ENCODE data around the gene GLRX3.

GLRX3 gene

DNA sequence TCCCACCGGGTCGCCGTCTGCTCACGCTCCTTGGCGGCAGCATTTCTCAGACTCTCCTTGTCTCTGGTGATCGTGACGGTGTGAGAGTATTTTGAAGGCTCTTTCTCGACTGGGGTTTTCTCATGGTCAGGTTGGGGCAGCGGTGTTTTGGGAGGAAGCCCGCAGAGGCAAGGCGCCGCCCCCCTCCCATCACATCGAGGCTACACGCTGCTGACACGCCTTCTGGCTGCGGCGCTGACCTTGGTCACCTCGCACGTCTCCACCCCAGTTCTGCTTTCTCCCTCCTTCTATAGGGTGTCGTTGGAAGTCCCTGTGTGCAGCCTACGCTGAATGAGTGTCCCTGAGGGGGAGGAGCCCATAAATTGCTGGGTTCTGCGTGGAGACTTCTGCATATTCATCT is 55.2 kb downstream of the GLRX3 start:
- H3K27ac ChIP-seq (ENCODE audit: low read length, poor library complexity, severe bottlenecking): no peak overlapping the region
- H2AK5ac ChIP-seq (ENCODE audit: low read length, severe bottlenecking): no peak overlapping the region
- H3K4me2 ChIP-seq (ENCODE audit: low read length, poor library complexity, severe bottlenecking): no peak overlapping the region
- no peaks in the 10 kb centered on the region for H3K27me3 ChIP-seq (ENCODE audit: control insufficient read depth in 1 of 2, insufficient read depth in 1 of 2, low read length in 2 of 2)
- H3K23ac ChIP-seq (ENCODE audit: low read length in 2 of 2): no peak overlapping the region
- H3K9ac ChIP-seq (ENCODE audit: low read length): no peak overlapping the region
- H4K91ac ChIP-seq (ENCODE audit: low read length): no peak overlapping the region
- H2AFZ ChIP-seq (ENCODE audit: low read depth, low read length): no peak overlapping the region
- no peak overlapping the region for H2BK120ac ChIP-seq (ENCODE audit: low read depth, low read length)
- no peak overlapping the region for H2BK15ac ChIP-seq (ENCODE audit: low read depth, poor library complexity, severe bottlenecking)
- H3K9me3 ChIP-seq (ENCODE audit: control insufficient read depth, low read length): no peaks in the 10 kb centered on the region
- H3K4me3 ChIP-seq (ENCODE audit: insufficient read depth in 1 of 2, low read depth in 1 of 2, low read length in 2 of 2): no peak overlapping the region
- peaks cover 8% of the 10 kb centered on the region for H3K79me1 ChIP-seq (replicated peaks; ENCODE audit: low read length, poor library complexity, severe bottlenecking)
- DNase-seq: no peak
- no peak overlapping the region for H3K14ac ChIP-seq (ENCODE audit: low read length in 2 of 2)
- H3K4ac ChIP-seq (ENCODE audit: low read depth in 1 of 2, low read length in 2 of 2): no peak overlapping the region
- H4K8ac ChIP-seq (ENCODE audit: low read length): no peak overlapping the region
- no peak overlapping the region for H3K18ac ChIP-seq (ENCODE audit: low read depth in 1 of 2, low read length in 2 of 2)
- peak overlapping the region in 1 of 2 experiments; percentile 10 for H2BK12ac ChIP-seq (ENCODE audit: low read length in 2 of 2)
- H3K4me1 ChIP-seq (ENCODE audit: control insufficient read depth, insufficient read depth, low read depth, low read length): peaks cover 22% of the 10 kb centered on the region
- H3K36me3 ChIP-seq (ENCODE audit: control insufficient read depth in 1 of 2, insufficient read depth in 2 of 2, low read depth in 1 of 2, low read length in 2 of 2): peaks cover 21 to 56% of the 10 kb centered on the region in 2 experiments
- 99% methylated on average over 22 of the region's 22 CpGs for WGBS
- H2BK5ac ChIP-seq (ENCODE audit: low read depth, low read length, poor library complexity, severe bottlenecking): no peak overlapping the region

DNA sequence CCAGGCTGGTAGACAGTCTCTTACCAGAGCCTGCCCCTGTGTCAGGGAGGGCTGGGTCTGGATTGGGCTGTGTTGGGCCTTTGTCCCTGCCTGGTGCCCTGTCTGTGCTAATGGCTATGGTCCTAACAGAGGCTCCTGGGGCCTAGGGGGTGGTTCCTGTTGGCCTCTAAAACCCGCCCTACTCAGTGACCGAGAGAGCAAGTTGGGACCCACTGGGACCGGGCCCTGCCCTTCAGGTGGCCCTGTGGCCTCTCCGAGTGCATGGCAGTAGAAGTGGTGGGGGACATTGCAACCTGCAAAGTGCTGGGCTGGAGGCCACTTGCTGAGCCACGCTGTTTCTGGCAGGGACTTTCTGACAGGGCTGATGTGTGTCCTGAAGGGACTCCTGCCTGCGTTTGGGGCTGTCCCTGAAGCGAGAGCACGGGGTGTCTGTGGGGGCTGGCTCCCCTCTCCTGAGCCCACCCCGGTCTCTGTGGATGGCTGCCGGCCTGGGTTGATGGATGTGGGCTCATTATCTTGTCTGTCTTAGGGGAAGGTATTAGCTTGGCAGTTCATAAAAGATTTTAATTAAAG is 56.2 kb downstream of the GLRX3 start:
- Histone ChIP-seq H2BK5ac (ENCODE audit: low read depth, low read length, poor library complexity, severe bottlenecking) (no peak overlapping the region), H2BK120ac (ENCODE audit: low read depth, low read length) (no peak overlapping the region), H4K91ac (ENCODE audit: low read length) (peak overlapping the region; percentile 49), H2AFZ (ENCODE audit: low read depth, low read length) (no peak overlapping the region), H3K4me2 (ENCODE audit: low read length, poor library complexity, severe bottlenecking) (no peak overlapping the region), H3K9me3 (ENCODE audit: control insufficient read depth, low read length) (no peaks in the 10 kb centered on the region), H3K4me3 (ENCODE audit: insufficient read depth in 1 of 2, low read depth in 1 of 2, low read length in 2 of 2) (no peak overlapping the region), H2AK5ac (ENCODE audit: low read length, severe bottlenecking) (no peak overlapping the region), H3K14ac (ENCODE audit: low read length in 2 of 2) (no peak overlapping the region), H3K4ac (ENCODE audit: low read depth in 1 of 2, low read length in 2 of 2) (no peak overlapping the region), H3K79me1 (replicated peaks; ENCODE audit: low read length, poor library complexity, severe bottlenecking) (peaks cover 5% of the 10 kb centered on the region), H3K36me3 (ENCODE audit: control insufficient read depth in 1 of 2, insufficient read depth in 2 of 2, low read depth in 1 of 2, low read length in 2 of 2) (peaks cover 16 to 55% of the 10 kb centered on the region in 2 experiments), H3K23ac (ENCODE audit: low read length in 2 of 2) (no peak overlapping the region), H3K9ac (ENCODE audit: low read length) (no peak overlapping the region), H2BK15ac (ENCODE audit: low read depth, poor library complexity, severe bottlenecking) (no peak overlapping the region), H3K27ac (ENCODE audit: low read length, poor library complexity, severe bottlenecking) (no peak overlapping the region), H3K27me3 (ENCODE audit: control insufficient read depth in 1 of 2, insufficient read depth in 1 of 2, low read length in 2 of 2) (no peaks in the 10 kb centered on the region), H3K4me1 (ENCODE audit: control insufficient read depth, insufficient read depth, low read depth, low read length) (peaks cover 24% of the 10 kb centered on the region), H3K18ac (ENCODE audit: low read depth in 1 of 2, low read length in 2 of 2) (no peak overlapping the region), H2BK12ac (ENCODE audit: low read length in 2 of 2) (no peak overlapping the region), H4K8ac (ENCODE audit: low read length) (no peak overlapping the region)
- 84% methylated on average over 9 of the region's 10 CpGs for WGBS
- no peak for DNase-seq

DNA sequence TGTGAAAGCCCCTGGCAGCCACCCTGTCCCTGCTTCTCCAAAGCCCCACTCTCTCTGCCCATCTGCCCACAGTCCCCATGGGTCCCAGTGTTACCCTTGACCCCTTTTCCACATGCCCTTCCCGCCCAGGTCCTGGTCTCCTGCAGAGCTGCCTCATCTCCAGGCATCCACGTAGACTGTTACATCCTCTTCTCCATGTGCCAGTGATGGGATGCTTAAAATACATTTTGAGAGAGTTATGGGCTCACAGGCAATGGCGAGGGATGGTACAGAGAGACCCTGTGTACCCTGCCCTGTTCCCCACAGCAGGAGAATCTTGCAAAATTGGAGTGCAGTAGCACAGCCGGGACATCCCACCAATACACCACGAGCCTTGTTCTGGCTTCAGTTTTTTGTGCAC is 56.8 kb downstream of the GLRX3 start:
- DNase-seq: no peak
- Histone ChIP-seq H2AFZ (ENCODE audit: low read depth, low read length) (no peak overlapping the region), H2BK120ac (ENCODE audit: low read depth, low read length) (no peak overlapping the region), H3K27me3 (ENCODE audit: control insufficient read depth in 1 of 2, insufficient read depth in 1 of 2, low read length in 2 of 2) (no peaks in the 10 kb centered on the region), H3K4me3 (ENCODE audit: insufficient read depth in 1 of 2, low read depth in 1 of 2, low read length in 2 of 2) (no peak overlapping the region), H2AK5ac (ENCODE audit: low read length, severe bottlenecking) (no peak overlapping the region), H2BK5ac (ENCODE audit: low read depth, low read length, poor library complexity, severe bottlenecking) (no peak overlapping the region), H4K8ac (ENCODE audit: low read length) (no peak overlapping the region), H3K18ac (ENCODE audit: low read depth in 1 of 2, low read length in 2 of 2) (no peak overlapping the region), H4K91ac (ENCODE audit: low read length) (no peak overlapping the region), H3K9ac (ENCODE audit: low read length) (no peak overlapping the region), H3K36me3 (ENCODE audit: control insufficient read depth in 1 of 2, insufficient read depth in 2 of 2, low read depth in 1 of 2, low read length in 2 of 2) (peaks cover 10 to 49% of the 10 kb centered on the region in 2 experiments), H3K27ac (ENCODE audit: low read length, poor library complexity, severe bottlenecking) (no peak overlapping the region), H3K79me1 (replicated peaks; ENCODE audit: low read length, poor library complexity, severe bottlenecking) (peaks cover 5% of the 10 kb centered on the region), H3K9me3 (ENCODE audit: control insufficient read depth, low read length) (no peaks in the 10 kb centered on the region), H2BK15ac (ENCODE audit: low read depth, poor library complexity, severe bottlenecking) (no peak overlapping the region), H2BK12ac (ENCODE audit: low read length in 2 of 2) (no peak overlapping the region), H3K4me1 (ENCODE audit: control insufficient read depth, insufficient read depth, low read depth, low read length) (peaks cover 24% of the 10 kb centered on the region), H3K14ac (ENCODE audit: low read length in 2 of 2) (no peak overlapping the region), H3K4ac (ENCODE audit: low read depth in 1 of 2, low read length in 2 of 2) (no peak overlapping the region), H3K4me2 (ENCODE audit: low read length, poor library complexity, severe bottlenecking) (no peak overlapping the region), H3K23ac (ENCODE audit: low read length in 2 of 2) (no peak overlapping the region)
- WGBS: 94% methylated on average over 4 of the region's 5 CpGs

DNA sequence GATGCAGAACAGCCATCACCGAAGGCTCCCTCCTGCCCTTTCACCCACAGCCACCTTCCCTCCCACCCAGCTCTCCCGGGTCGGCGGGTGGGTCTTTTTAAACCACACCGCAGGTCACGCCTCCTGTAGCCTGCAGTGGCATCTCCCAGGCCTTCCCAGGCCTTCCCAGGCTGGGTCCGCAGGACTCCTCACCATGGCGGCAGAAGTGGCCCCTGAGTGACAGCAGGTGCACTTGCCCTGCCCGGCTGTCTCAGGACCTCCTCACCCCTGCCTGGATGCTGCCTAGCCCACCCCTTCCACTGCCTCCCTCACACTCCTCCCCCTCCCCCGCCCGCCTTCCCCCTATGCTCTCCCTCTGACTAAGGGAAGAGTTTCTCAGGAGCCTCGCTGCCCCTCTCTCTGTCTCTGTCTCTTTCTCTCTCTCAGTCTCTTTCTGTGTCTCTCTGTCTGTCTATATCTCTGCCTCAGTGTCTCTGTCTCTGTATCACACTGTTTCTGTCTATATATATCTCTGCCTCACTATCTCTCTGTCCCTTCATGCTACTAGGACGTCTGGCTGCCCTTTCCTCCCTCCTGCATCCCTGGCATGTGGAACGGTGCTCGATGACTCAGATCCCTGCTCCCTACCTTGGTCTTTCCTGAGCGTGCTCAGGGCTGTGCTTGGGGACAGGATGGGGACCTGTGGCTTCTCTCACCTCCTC is 57.5 kb downstream of the GLRX3 start:
- Histone ChIP-seq H2BK5ac (ENCODE audit: low read depth, low read length, poor library complexity, severe bottlenecking) (no peak overlapping the region), H3K4me1 (ENCODE audit: control insufficient read depth, insufficient read depth, low read depth, low read length) (peaks cover 24% of the 10 kb centered on the region), H3K4ac (ENCODE audit: low read depth in 1 of 2, low read length in 2 of 2) (no peak overlapping the region), H4K91ac (ENCODE audit: low read length) (no peak overlapping the region), H3K14ac (ENCODE audit: low read length in 2 of 2) (no peak overlapping the region), H3K9ac (ENCODE audit: low read length) (peak overlapping the region; percentile 15), H2BK12ac (ENCODE audit: low read length in 2 of 2) (no peak overlapping the region), H4K8ac (ENCODE audit: low read length) (no peak overlapping the region), H2BK15ac (ENCODE audit: low read depth, poor library complexity, severe bottlenecking) (no peak overlapping the region), H3K9me3 (ENCODE audit: control insufficient read depth, low read length) (no peaks in the 10 kb centered on the region), H3K79me1 (replicated peaks; ENCODE audit: low read length, poor library complexity, severe bottlenecking) (peaks cover 5% of the 10 kb centered on the region), H3K27ac (ENCODE audit: low read length, poor library complexity, severe bottlenecking) (no peak overlapping the region), H2AFZ (ENCODE audit: low read depth, low read length) (no peak overlapping the region), H3K4me3 (ENCODE audit: insufficient read depth in 1 of 2, low read depth in 1 of 2, low read length in 2 of 2) (no peak overlapping the region), H3K23ac (ENCODE audit: low read length in 2 of 2) (no peak overlapping the region), H2AK5ac (ENCODE audit: low read length, severe bottlenecking) (no peak overlapping the region), H3K36me3 (ENCODE audit: control insufficient read depth in 1 of 2, insufficient read depth in 2 of 2, low read depth in 1 of 2, low read length in 2 of 2) (peaks cover 8 to 42% of the 10 kb centered on the region in 2 experiments), H3K4me2 (ENCODE audit: low read length, poor library complexity, severe bottlenecking) (no peak overlapping the region), H2BK120ac (ENCODE audit: low read depth, low read length) (no peak overlapping the region), H3K27me3 (ENCODE audit: control insufficient read depth in 1 of 2, insufficient read depth in 1 of 2, low read length in 2 of 2) (no peaks in the 10 kb centered on the region), H3K18ac (ENCODE audit: low read depth in 1 of 2, low read length in 2 of 2) (no peak overlapping the region)
- 74% methylated on average over 16 of the region's 16 CpGs for WGBS
- DNase-seq: no peak
